A673 (cell line): Measurements from ENCODE around the gene C19orf85. TPM values are rescaled to one million over a fixed set of nuclear protein-coding genes. Genes with fewer than 3 reads are reported as not detected.

Experiments used
- BruUV-seq: library from RNA; stranded (reverse); fragments of 400-500 nt; replicated peaks from 2 replicates; lab custom pipeline; 2021; lab: Mats Ljungman, UMichigan
- CTCF ChIA-PET: fragments of 300-600 bp; sonication (Branson Sonifier 250); formaldehyde crosslinking; loops from one replicate; lab custom pipeline; 2022; ENCODE audit warnings: antibody characterized with exemption; lab: Charles Lee
- POLR2A ChIA-PET: fragments of 300-600 bp; sonication (Branson Sonifier 250); formaldehyde crosslinking; loops from one replicate; lab custom pipeline; 2022; ENCODE audit warnings: antibody characterized with exemption; ENCODE audit not compliant: low non-redundant PET; lab: Charles Lee
- DNase-seq: peaks from one replicate; pipeline ENCODE4 v3.0.0-alpha.2; 2015; ENCODE audit warnings: low spot score
- H3K27ac ChIP-seq: fragments of 200-600 bp; sonication (generic); 2 replicates; pipeline ENCODE4 v1.5.1; 2016; ENCODE audit warnings: mixed run types, low read depth, mild to moderate bottlenecking, mixed read lengths, antibody characterized with exemption, low read length; ENCODE audit not compliant: poor library complexity, severe bottlenecking
- H3K27me3 ChIP-seq: fragments of 200-600 bp; sonication (generic); replicated peaks from 2 replicates; pipeline ENCODE4 v1.6.1; 2017; ENCODE audit warnings: mixed run types, low read depth, mild to moderate bottlenecking, mixed read lengths, antibody characterized with exemption, low read length; ENCODE audit not compliant: insufficient read depth, poor library complexity
- H3K36me3 ChIP-seq: fragments of 200-600 bp; sonication (generic); 2 replicates; pipeline ENCODE4 v1.6.1; 2016; ENCODE audit warnings: mixed run types, mild to moderate bottlenecking, mixed read lengths, antibody characterized with exemption, low read length; ENCODE audit not compliant: insufficient read depth, poor library complexity, severe bottlenecking
- H3K4me1 ChIP-seq: fragments of 200-600 bp; sonication (generic); 2 replicates; pipeline ENCODE4 v1.6.1; 2017; ENCODE audit warnings: mixed run types, mild to moderate bottlenecking, mixed read lengths, antibody characterized with exemption, low read length; ENCODE audit not compliant: insufficient read depth, poor library complexity, severe bottlenecking
- H3K4me3 ChIP-seq: fragments of 200-600 bp; sonication (generic); 2 replicates; pipeline ENCODE4 v1.5.1; 2016; ENCODE audit warnings: low read depth, mixed run types, mild to moderate bottlenecking, mixed read lengths, low read length; ENCODE audit not compliant: poor library complexity, severe bottlenecking
- H3K9me3 ChIP-seq: fragments of 200-600 bp; sonication (generic); 2 replicates; pipeline ENCODE4 v1.6.1; 2016; ENCODE audit warnings: mixed run types, low read depth, mild to moderate bottlenecking, mixed read lengths, antibody characterized with exemption, low read length; ENCODE audit not compliant: poor library complexity, severe bottlenecking
- EZH2 ChIP-seq: fragments of 200-600 bp; sonication (generic); IDR thresholded peaks from 2 replicates; pipeline ENCODE4 v1.6.1; 2017; ENCODE audit warnings: borderline replicate concordance, low read depth, mild to moderate bottlenecking, mixed read lengths, antibody characterized with exemption, low read length; ENCODE audit not compliant: poor library complexity, severe bottlenecking
- intact Hi-C: fragments of 100-400 bp; cut with micrococcal nuclease; formaldehyde crosslinking; loops from one replicate; pipeline ENCODE4 v1.10.0; 2022; ENCODE audit not compliant: unreplicated experiment
- total RNA-seq: library from RNA; stranded (reverse); gene quantifications from 2 replicates; pipeline ENCODE4 v1.2.3, GENCODE V29; 2021
- TF ChIP-seq, protein P1 (sequence below): fragments of 300-800, 200-600 bp; sonication (generic); conservative IDR thresholded peaks from 2 replicates; pipeline ENCODE4 v1.5.1; 2017; ENCODE audit warnings: low read depth, mild to moderate bottlenecking, antibody characterized with exemption, low read length, moderate library complexity, mixed read lengths

The C19orf85 gene
- total RNA-seq, 1 experiment from 2014 or later: not detected

DNA sequence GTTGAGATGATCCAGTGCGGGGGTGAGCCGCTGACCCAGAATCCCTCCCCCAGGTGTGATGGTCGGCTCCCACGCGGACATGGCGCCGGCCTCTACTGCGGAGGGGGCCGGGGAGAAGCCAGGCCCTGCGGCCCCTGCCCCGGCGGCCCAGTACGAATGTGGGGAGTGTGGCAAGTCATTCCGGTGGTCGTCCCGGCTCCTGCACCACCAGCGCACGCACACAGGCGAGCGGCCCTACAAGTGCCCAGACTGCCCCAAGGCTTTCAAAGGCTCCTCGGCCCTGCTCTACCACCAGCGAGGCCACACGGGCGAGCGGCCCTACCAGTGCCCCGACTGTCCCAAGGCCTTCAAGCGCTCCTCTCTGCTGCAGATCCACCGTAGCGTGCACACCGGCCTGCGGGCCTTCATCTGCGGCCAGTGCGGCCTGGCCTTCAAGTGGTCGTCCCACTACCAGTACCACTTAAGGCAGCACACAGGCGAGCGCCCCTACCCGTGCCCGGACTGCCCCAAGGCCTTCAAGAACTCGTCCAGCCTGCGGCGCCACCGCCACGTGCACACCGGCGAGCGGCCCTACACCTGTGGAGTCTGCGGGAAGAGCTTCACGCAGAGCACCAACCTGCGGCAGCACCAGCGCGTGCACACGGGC lies 16.7 kb upstream of the C19orf85 start:
- Histone ChIP-seq H3K27me3 (no peaks in the 10 kb centered on the region), H3K4me3 (no peak overlapping the region), H3K4me1 (peaks cover 21% of the 10 kb centered on the region), H3K9me3 (no peaks in the 10 kb centered on the region), H3K36me3 (no peaks in the 10 kb centered on the region), H3K27ac (no peak overlapping the region)
- DNase-seq: no peak
- TF ChIP-seq EZH2: no peak
- TF ChIP-seq, protein P1, sequence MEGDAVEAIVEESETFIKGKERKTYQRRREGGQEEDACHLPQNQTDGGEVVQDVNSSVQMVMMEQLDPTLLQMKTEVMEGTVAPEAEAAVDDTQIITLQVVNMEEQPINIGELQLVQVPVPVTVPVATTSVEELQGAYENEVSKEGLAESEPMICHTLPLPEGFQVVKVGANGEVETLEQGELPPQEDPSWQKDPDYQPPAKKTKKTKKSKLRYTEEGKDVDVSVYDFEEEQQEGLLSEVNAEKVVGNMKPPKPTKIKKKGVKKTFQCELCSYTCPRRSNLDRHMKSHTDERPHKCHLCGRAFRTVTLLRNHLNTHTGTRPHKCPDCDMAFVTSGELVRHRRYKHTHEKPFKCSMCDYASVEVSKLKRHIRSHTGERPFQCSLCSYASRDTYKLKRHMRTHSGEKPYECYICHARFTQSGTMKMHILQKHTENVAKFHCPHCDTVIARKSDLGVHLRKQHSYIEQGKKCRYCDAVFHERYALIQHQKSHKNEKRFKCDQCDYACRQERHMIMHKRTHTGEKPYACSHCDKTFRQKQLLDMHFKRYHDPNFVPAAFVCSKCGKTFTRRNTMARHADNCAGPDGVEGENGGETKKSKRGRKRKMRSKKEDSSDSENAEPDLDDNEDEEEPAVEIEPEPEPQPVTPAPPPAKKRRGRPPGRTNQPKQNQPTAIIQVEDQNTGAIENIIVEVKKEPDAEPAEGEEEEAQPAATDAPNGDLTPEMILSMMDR: no peak
- intact Hi-C loops: no loop called here
- BruUV-seq: no TSS peak
- ChIA-PET POLR2A (no interaction called here), CTCF (no interaction called here)

DNA sequence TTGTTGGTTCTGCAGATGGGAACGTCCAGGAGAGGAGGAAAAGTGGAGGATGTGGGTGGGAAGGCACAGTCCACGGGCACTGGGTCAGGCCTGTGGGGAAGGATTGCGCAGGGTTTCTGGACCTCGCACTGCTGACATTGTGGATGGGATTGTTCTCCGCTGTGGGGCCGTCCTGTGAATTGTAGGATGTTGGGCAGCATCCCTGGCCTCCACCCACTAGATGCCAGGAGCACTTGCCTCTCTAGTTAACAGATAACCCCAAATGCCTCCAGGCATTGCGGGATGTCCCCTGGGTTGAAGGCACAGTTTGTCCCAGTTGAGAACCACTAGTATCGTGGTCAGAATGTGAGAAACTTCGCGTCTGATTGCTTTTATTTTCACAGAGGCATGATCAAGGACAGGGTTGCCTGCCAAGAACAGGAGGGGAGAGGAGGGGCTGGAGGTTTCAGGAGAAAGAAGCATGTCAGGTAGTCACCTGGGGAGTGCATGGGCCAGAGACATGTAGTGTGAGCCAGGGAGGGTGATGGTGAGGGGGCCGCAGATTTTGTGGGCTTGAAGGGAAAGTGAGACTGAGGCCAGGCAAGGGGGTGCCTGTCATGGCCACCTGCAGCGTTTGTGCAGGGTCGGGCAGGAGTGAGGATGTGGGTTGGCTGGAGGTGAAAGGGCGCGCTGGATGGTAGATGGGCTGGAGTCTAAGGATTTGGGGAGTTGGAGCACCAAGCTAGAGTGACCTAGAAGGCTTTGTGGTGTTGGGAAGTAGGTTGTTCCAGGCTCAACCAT lies 15.1 kb upstream of the C19orf85 start:
- no peaks in the 10 kb centered on the region for H3K36me3 ChIP-seq
- no peak for DNase-seq
- H3K27me3 ChIP-seq: no peaks in the 10 kb centered on the region
- POLR2A ChIA-PET: no interaction called here
- CTCF ChIA-PET: no interaction called here
- H3K4me3 ChIP-seq: no peak overlapping the region
- H3K4me1 ChIP-seq: peaks cover 19% of the 10 kb centered on the region
- intact Hi-C loops: no loop called here
- no peak overlapping the region for H3K27ac ChIP-seq
- BruUV-seq: no TSS peak
- no peak for TF ChIP-seq EZH2
- TF ChIP-seq, protein P1: no peak
- no peaks in the 10 kb centered on the region for H3K9me3 ChIP-seq

DNA sequence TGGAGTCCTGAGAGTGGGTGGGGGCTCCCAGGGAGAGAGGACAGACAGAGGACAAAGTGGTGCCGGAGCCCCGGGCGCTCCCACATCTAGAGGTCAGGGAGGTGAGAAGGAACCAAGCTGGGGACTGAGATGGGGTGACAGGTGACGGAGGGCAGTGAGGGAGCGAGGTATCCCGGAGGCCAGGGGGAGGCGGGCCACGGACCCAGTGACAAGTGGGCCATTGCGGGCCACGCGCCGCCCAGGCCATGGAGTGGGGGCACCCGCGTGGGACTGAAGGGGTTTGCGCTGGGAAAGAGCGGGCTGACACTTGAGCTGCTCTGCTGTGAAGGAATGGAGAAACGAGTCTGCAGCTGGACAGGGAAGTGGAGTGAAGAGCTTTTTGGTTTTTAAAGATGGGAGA lies 14.5 kb upstream of the C19orf85 start:
- no peak overlapping the region for H3K4me3 ChIP-seq
- H3K36me3 ChIP-seq: no peaks in the 10 kb centered on the region
- H3K4me1 ChIP-seq: peaks cover 14% of the 10 kb centered on the region
- H3K9me3 ChIP-seq: no peaks in the 10 kb centered on the region
- ChIA-PET POLR2A (no interaction called here), CTCF (no interaction called here)
- BruUV-seq: no TSS peak
- intact Hi-C loops: no loop called here
- H3K27me3 ChIP-seq: no peaks in the 10 kb centered on the region
- DNase-seq: no peak
- H3K27ac ChIP-seq: no peak overlapping the region
- no peak for TF ChIP-seq EZH2
- TF ChIP-seq, protein P1: no peak
